HPDE6-E6E7 (cell line): ENCODE measurements around the gene CALML6.
"Not testable (repeated sequence)": the region's sequence is repeated elsewhere in the genome, so short reads cannot be mapped to it uniquely, and the experiment has no call there.

Source experiments
- DNase-seq: peaks from one replicate; pipeline ENCODE4 v3.0.0; 2011; ENCODE audit warnings: missing footprints; ENCODE audit errors: extremely low spot score

Gene CALML6, protein sequence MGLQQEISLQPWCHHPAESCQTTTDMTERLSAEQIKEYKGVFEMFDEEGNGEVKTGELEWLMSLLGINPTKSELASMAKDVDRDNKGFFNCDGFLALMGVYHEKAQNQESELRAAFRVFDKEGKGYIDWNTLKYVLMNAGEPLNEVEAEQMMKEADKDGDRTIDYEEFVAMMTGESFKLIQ

GRCh38 chr1:1914971-1915692 lies at the start of gene CALML6:
Gene CALML6 (plus strand): TSS chr1:1915260. CDS start chr1:1915281, 21 bp downstream.
- DNase-seq, result no peak

GRCh38 chr1:1867164-1867563 lies 47.9 kb upstream of the CALML6 start:
- no peak for DNase-seq

DNA sequence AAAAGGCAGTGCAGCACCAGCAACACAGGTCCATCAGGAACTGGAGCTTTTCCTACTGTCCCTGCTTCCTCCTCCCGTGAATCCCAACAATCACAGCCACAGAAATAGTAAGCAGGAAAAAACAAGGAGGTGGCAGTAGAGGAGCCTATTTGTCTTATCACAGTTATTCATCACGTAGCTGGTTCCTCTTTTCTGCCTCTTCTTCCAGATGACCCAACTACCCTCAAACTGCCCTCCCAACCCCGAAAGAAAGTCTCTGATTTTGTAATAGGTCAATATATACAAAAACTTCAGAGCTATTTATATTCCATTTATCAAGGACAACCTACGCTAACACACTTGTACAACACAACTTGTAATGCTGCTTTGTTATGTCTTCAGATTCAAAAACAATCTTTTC lies 45.6 kb upstream of the CALML6 start:
- DNase-seq, result no peak

- no peak for DNase-seq
These were observed 42.6 kb upstream of the CALML6 start for GRCh38 chr1:1872329-1872994.

DNA sequence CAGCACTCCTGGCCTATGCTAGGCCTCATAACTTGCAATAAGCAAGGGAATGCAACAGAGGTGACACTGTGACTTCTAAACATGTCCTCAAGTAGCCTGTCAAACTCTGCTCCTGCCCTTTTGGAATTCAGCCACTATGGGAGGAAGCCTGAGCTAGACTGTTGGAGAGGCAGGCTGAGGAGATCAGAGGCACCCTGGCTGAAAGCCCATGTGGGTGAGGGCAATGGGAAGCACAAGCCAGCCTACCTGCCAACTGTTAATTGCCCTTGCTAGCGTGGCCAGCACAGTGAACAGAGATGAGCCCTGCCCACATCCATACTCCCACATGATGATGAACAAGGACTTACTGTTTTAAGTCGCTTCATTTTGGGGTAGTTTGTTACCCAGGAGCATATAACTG lies 41.9 kb upstream of the CALML6 start:
- DNase-seq, result no peak

DNA sequence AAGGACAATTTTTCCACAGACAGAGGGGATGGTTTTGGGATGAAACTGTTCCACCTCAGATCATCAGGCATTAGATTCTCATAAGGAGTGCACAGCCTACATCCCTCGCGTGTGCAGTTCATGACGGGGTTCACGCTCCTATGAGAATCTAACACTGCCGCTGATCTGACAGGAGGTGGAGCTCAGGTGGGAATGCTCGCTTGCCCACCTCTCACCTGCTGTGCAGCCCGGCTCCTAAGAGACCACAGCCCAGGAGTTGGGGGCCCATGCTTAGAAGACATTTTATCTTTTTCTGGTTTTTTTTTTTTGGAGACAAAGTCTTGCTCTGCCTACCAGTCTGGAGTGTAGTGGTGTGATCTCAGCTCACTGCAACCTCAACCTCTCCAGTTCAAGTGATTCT lies 40.2 kb upstream of the CALML6 start:
- DNase-seq, result no peak

- DNase-seq, result no peak
These were observed 39.1 kb upstream of the CALML6 start for GRCh38 chr1:1875932-1876331.

GRCh38 chr1:1876335-1876930 lies 38.6 kb upstream of the CALML6 start:
- DNase-seq, result no peak

- no peak for DNase-seq
These were observed 37.1 kb upstream of the CALML6 start for GRCh38 chr1:1877865-1878436.

- DNase-seq, result no peak
These were observed 35.1 kb upstream of the CALML6 start for GRCh38 chr1:1879942-1880341.

GRCh38 chr1:1880617-1881312 lies 34.3 kb upstream of the CALML6 start:
- no peak for DNase-seq

- no peak for DNase-seq
These were observed 33.3 kb upstream of the CALML6 start for GRCh38 chr1:1881727-1882126.

DNA sequence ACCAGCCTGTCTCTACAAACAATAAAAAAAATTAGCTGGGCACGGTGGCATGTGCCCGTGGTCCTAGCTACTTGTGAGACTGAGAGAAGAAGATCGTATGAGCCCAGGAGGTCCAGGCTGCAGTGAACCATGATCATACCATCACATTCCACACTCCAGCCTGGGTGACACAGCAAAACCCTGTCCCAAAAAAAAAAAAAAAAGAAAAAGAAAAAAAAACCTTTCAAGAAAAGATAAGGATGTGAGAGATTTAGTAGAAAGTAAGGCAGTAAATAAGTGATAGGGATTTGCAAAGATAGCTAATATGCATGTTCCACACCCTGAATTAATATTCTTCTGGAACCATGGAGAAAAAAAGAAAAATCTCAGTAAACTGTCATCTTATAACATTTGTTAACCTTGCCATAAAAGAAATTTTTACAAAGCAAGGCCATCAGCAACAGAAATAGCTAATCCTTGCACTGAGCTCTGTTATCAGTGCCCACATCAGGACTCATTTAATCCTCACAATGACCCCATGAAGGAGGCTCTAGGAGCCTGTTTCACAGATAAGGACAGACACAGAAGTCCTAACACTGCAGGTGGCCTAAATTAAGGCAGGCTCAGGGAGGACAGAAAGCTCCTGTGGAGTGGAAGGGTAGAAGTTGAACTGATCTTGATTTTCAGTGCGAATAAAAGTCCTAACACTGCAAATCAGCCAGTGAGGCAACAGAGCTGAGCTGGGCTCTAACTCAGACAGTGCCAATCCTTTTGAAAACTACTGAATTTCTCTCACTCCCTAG lies 31.8 kb upstream of the CALML6 start:
- DNase-seq, result no peak

DNA sequence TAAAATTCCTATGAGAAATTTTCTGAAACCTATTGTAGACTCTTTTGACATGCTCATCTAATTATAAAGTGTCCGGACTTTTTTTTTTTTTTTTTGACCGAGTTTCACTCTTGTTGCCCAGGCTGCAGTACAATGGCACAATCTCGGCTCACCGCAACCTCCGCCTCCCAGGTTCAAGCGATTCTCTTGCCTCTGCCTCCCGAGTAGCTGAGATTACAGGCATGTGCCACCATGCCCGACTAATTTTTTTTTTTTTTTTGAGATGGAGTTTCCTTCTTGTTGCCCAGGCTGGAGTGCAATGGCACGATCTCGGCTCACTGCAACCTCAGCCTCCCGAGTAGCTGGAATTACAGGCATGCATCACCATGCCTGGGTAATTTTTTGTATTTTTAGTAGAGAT lies 31.2 kb upstream of the CALML6 start:
- not testable (repeated sequence) for DNase-seq

DNA sequence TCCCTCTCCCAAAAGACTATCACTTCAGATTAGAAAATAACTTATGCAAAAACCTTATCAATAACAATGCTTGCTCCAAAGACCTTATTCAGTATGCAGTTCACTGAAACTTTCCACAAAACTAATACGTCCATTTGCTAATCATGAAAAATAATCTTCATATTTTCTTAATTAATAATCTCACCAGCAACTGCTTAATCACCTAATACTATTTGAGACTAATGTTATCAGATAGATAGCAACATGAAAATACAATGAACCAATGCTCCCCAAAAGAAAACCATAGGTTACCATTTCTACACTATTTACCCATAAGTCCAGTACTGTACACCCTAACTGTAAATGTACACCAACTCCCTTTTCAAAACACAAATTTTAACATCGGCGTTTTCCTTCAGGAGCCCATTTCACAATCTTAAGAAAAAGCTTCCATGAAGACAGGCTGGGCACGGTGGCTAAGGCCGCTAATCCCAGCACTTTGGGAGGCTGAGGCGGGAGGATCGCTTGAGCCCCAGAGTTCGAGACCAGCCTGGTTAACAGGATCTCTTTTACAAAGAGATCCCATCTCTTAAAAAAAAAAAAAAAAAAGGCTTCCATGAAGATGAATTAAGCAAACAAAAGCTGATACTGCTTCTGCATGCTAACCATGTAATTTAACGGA lies 25.8 kb upstream of the CALML6 start:
- DNase-seq, result no peak

- no peak for DNase-seq
These were observed 25.1 kb upstream of the CALML6 start for GRCh38 chr1:1889847-1890505.

DNA sequence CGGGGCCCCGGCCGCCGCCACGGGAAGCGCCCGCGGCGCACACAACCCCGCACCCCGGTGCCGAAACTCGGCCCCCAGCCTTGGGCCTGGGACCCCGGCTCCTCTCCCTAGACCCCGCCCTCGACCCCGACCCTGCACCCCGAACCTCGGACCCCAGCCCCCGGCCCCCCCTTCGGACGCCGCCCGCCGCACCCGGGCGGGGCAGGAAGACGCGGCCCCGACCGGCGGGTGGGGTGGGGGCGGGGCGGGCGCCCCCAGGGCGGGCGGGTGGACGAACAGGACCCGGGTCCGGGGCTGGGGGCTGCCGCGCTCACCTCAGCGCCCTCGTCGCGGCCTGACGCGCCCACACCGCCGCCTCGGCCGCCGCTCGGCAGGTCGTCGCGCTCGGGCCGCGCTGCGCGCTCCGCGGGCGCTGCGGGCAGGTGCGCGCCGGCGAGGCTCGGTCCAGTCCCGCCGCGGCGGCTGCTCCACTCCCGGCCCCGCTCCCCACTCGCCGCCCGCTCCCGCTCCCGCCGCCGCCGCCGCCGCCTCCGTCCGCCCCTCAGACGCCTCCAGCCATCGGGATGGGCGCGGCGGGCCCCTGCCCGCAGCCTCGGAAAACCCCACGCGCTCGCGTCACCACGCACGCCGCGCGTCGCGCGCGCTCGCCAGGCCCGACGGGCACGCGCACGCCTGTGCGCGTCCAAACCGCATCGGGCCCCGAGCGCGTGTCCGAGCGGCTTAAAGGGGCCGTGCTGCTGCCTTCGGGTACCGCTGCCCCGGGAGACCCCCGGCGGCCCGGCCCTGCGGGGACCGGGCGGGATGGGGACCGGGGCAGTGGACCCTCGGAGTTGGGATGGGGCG lies 24.3 kb upstream of the CALML6 start, which contains the start of gene GNB1:
TSS of gene GNB1 (minus strand) at position 582 of the 843 bp plus-strand sequence. CDS start 65,634 bp downstream, outside the sequence.
- DNase-seq, result peak; percentile 81

DNA sequence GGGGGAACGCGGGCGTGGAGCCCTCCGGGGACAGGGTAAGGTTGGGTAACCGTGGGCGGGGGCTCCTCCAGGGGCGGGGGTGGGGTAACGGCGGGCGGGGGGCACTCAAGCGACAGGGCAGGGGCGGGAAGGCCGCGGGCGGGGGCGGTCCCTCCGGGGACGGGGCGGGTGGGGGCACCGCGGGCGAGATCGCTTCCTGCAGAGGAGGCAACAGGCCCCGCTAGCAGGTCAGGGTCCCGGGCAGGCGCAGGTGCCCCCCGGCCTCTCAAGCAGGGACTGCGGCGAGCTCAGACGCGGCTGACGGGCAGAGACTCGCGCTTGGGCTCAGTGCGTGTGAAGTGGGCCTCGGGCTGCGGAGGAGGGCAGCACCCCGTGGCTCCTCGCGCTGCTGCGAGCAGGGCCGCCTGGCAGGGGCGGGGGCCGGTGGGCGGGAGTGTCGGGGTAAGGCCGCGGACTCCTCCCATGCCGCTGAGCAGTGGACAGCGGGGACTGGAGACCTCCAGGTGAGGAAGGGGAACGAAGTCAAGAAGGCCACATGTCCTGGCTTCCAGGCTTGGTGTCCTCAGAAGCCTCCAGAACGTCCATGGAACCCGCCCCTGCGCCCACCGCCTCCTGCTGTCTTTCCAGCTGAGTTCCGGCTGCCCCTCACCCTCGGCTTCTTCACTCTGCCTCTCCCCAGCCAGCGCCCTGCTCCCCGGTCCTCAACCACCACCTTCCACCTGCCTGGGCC lies 23.5 kb upstream of the CALML6 start:
- DNase-seq, result peak; percentile 48
